Panc1 (cell line): ENCODE measurements around the gene FCGR1A. TPM values are rescaled to one million over a fixed set of nuclear protein-coding genes. Genes with fewer than 3 reads are reported as not detected.
"Not testable (repeated sequence)": the region's sequence is repeated elsewhere in the genome, so short reads cannot be mapped to it uniquely, and the experiment has no call there.

Source experiments
- ATAC-seq: fragments of 200-7000 bp; cut with Tn5 transposase; 2 replicates; pipeline ENCODE4 v1.9.1; 2020; ENCODE audit warnings: mild to moderate bottlenecking, moderate library complexity
- Bru-seq: library from RNA; stranded (reverse); fragments of 400-500 nt; gene quantifications from one replicate; lab custom pipeline; 2021; lab: Mats Ljungman, UMichigan
- BruChase-seq, 2 experiments: library from RNA; stranded (reverse); fragments of 400-500 nt; gene quantifications; one replicate each; lab custom pipeline; 2021; lab: Mats Ljungman, UMichigan
- BruUV-seq: library from RNA; stranded (reverse); fragments of 400-500 nt; replicated peaks from 2 replicates; lab custom pipeline; 2021; lab: Mats Ljungman, UMichigan
- CTCF ChIA-PET: fragments of 300-600 bp; sonication (Branson Sonifier 250); formaldehyde crosslinking; loops from one replicate; lab custom pipeline; 2022; ENCODE audit warnings: antibody characterized with exemption; lab: Charles Lee
- POLR2A ChIA-PET: fragments of 300-600 bp; sonication (Branson Sonifier 250); formaldehyde crosslinking; loops from one replicate; lab custom pipeline; 2022; ENCODE audit warnings: antibody characterized with exemption; lab: Charles Lee
- DNase-seq: peaks from one replicate; pipeline ENCODE4 v3.0.0-alpha.2; 2010; ENCODE audit warnings: low read depth, low spot score
- H3K27ac ChIP-seq: 2 replicates; pipeline ENCODE4 v1.5.1; 2011; ENCODE audit warnings: mild to moderate bottlenecking, low read length, inconsistent platforms
- H3K27me3 ChIP-seq: fragments of 200-500 bp; sonication (Bioruptor generic); 2 replicates; pipeline ENCODE4 v1.6.0; 2014; ENCODE audit warnings: low read length, inconsistent platforms; ENCODE audit not compliant: control insufficient read depth, insufficient read depth
- H3K36me3 ChIP-seq: fragments of 200-500 bp; sonication (Bioruptor generic); 2 replicates; pipeline ENCODE4 v1.5.1; 2014; ENCODE audit warnings: inconsistent platforms, mild to moderate bottlenecking, low read length, moderate library complexity; ENCODE audit not compliant: control insufficient read depth, insufficient read depth
- H3K4me1 ChIP-seq: 2 replicates; pipeline ENCODE4 v1.5.1; 2011; ENCODE audit warnings: inconsistent platforms, mild to moderate bottlenecking, low read length, moderate library complexity; ENCODE audit not compliant: control insufficient read depth, insufficient read depth
- H3K4me3 ChIP-seq, 2 experiments: 2 replicates each; pipeline ENCODE4 v1.5.1; 2011 to 2012; ENCODE audit warnings: low read depth in 2 of 2, low read length in 2 of 2, mild to moderate bottlenecking in 2 of 2, inconsistent platforms in 1 of 2, moderate library complexity in 1 of 2
- H3K9me3 ChIP-seq: fragments of 200-500 bp; sonication (Bioruptor generic); 2 replicates; pipeline ENCODE4 v1.5.1; 2014; ENCODE audit warnings: low read depth, mild to moderate bottlenecking, inconsistent platforms, low read length, moderate library complexity; ENCODE audit not compliant: control insufficient read depth, insufficient read depth
- in situ Hi-C: cut with HindIII; loops from 2 replicates; pipeline ENCODE4 v1.10.0; 2016; ENCODE audit warnings: low sequenced_read_pairs, low pct_unique_long_range_greater_than_20kb
- intact Hi-C: fragments of 100-400 bp; cut with micrococcal nuclease; formaldehyde crosslinking; loops from one replicate; pipeline ENCODE4 v1.10.0; 2022; ENCODE audit not compliant: unreplicated experiment
- long read RNA-seq: library from polyadenylated mRNA; unstranded; transcript quantifications from one replicate; pipeline ENCODE4 v2.0.0, GENCODE V29; 2021; ENCODE audit not compliant: unreplicated experiment
- polyA plus RNA-seq: library from polyadenylated mRNA; unstranded; fragments of >200 nt; gene quantifications from one replicate; pipeline ENCODE4 v1.2.1, GENCODE V29; 2012; ENCODE audit warnings: missing spikeins; ENCODE audit not compliant: insufficient read length
- total RNA-seq: library from RNA; stranded (reverse); gene quantifications from one replicate; pipeline ENCODE4 v1.2.1, GENCODE V29; 2021; ENCODE audit not compliant: unreplicated experiment

The FCGR1A gene
- total RNA-seq, result not detected
- polyA plus RNA-seq, result not detected
- Bru-seq, nascent RNA, result not detected
- BruChase-seq, experiment 1, labeled RNA remaining after a 2-hour chase, result not detected
- not detected for BruChase-seq, experiment 2, labeled RNA remaining after a 6-hour chase
- long read RNA-seq, result 0 reads

GRCh38 chr1:149782600-149782999 is at the start of gene FCGR1A:
FCGR1A (plus strand) TSS chr1:149782694; CDS start chr1:149782744, 50 bp downstream.
- H3K27me3 ChIP-seq, POLR2A ChIA-PET, DNase-seq, H3K4me1 ChIP-seq, intact Hi-C loops, BruUV-seq, H3K36me3 ChIP-seq, in situ Hi-C loops, ATAC-seq, CTCF ChIA-PET, H3K9me3 ChIP-seq, H3K4me3 ChIP-seq, H3K27ac ChIP-seq: not testable (repeated sequence)

GRCh38 chr1:149732781-149733180 is 49.7 kb upstream of the FCGR1A start:
- not testable (repeated sequence) for H3K27me3 ChIP-seq

DNA sequence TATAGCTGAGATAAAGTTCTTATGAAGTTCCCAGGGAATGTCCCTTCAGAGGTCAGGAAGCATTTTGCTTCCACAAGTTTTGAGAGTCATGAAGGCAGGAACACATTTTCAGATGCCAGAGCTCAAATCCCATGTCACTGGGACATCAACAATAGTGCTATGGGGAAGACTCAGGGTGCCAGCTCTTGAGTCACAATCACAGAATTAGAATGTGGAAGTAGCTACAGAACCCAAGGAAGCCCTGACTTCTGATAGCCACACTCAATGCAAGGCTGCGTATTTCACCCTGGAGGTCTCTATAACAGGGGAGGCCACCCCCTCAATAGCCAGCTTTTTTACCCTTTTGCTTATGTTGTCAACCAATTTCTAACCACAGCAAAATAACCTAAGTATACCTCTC is 47.8 kb upstream of the FCGR1A start:
- H3K4me3 ChIP-seq, CTCF ChIA-PET, H3K36me3 ChIP-seq, H3K27me3 ChIP-seq, BruUV-seq, H3K9me3 ChIP-seq, H3K27ac ChIP-seq, ATAC-seq, H3K4me1 ChIP-seq, intact Hi-C loops, DNase-seq, in situ Hi-C loops, POLR2A ChIA-PET: not testable (repeated sequence)

More at GRCh38 chr1:149732781-149733180, 49.7 kb upstream of the FCGR1A start:
- CTCF ChIA-PET, H3K36me3 ChIP-seq, DNase-seq, BruUV-seq, ATAC-seq, H3K27ac ChIP-seq, POLR2A ChIA-PET, H3K4me1 ChIP-seq, in situ Hi-C loops, H3K9me3 ChIP-seq, intact Hi-C loops, H3K4me3 ChIP-seq: not testable (repeated sequence)

DNA sequence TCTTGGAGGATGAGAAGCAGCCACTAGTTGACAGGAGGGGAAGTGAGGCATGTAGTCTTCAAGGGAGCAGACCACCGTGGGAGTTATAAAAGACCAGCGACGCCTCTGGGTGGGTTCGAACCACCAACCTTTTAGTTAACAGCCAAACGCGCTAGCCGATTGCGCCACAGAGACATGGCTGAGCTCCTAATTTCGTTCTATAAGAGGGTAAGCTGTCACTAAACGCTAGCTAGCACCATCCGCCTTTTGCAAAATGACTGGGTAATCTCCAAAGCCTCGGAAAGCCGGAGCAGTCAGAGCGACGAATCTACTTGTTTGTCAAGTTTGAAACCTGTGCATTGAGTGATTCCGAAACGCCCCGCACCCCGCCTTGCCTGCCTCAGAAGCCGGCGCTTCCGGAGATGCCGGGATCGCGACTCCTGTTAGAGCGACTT is 42.3 kb upstream of the FCGR1A start:
- H3K9me3 ChIP-seq, H3K4me1 ChIP-seq, H3K27me3 ChIP-seq, H3K36me3 ChIP-seq, POLR2A ChIA-PET, intact Hi-C loops, H3K27ac ChIP-seq, BruUV-seq, in situ Hi-C loops, CTCF ChIA-PET: not testable (repeated sequence)
- ATAC-seq (peak; percentile 99), DNase-seq (peak; percentile 80)
- H3K4me3 ChIP-seq, result peak overlapping the region; percentile 25 to 48

GRCh38 chr1:149740590-149741230 is 41.8 kb upstream of the FCGR1A start:
- peak; percentile 50 for ATAC-seq
- H3K36me3 ChIP-seq, intact Hi-C loops, H3K9me3 ChIP-seq, CTCF ChIA-PET, POLR2A ChIA-PET, DNase-seq, in situ Hi-C loops, H3K27me3 ChIP-seq, H3K27ac ChIP-seq, H3K4me1 ChIP-seq, BruUV-seq: not testable (repeated sequence)
- H3K4me3 ChIP-seq, result peak overlapping the region; percentile 25 to 48

- H3K9me3 ChIP-seq, POLR2A ChIA-PET, H3K36me3 ChIP-seq, DNase-seq, intact Hi-C loops, H3K4me1 ChIP-seq, H3K27me3 ChIP-seq, ATAC-seq, BruUV-seq, in situ Hi-C loops, CTCF ChIA-PET, H3K4me3 ChIP-seq, H3K27ac ChIP-seq: not testable (repeated sequence)
Observed at GRCh38 chr1:149741914-149742313, 40.6 kb upstream of the FCGR1A start.

- DNase-seq, H3K9me3 ChIP-seq, H3K4me3 ChIP-seq, H3K4me1 ChIP-seq, H3K27ac ChIP-seq, intact Hi-C loops, H3K36me3 ChIP-seq, BruUV-seq, POLR2A ChIA-PET, ATAC-seq, H3K27me3 ChIP-seq, CTCF ChIA-PET, in situ Hi-C loops: not testable (repeated sequence)
Observed at GRCh38 chr1:149746463-149747356, 35.8 kb upstream of the FCGR1A start.
